GM19468 (cell line): ENCODE results near the gene ZSWIM2.
A peak's percentile ranks its signal among the peaks of the same experiment; 100 is the strongest.
"Not testable (repeated sequence)": the region's sequence is repeated elsewhere in the genome, so short reads cannot be mapped to it uniquely, and the experiment has no call there.

ENCODE experiments used
- ATAC-seq: cut with Tn5 transposase; IDR thresholded peaks from one replicate; pipeline ENCODE4 v1.9.1; 2021; ENCODE audit warnings: mild to moderate bottlenecking, moderate library complexity, moderate number of reproducible peaks; ENCODE audit not compliant: unreplicated experiment; ENCODE audit errors: extremely low read depth

Gene ZSWIM2

GRCh38 chr2:186848873-186849578 lies at the start of gene ZSWIM2:
Gene ZSWIM2 (minus strand): TSS chr2:186849170. CDS start chr2:186849130, 40 bp downstream.
- peak; percentile 42 for ATAC-seq

- ATAC-seq, result not testable (repeated sequence)
These were observed 47.2 kb upstream of the ZSWIM2 start for GRCh38 chr2:186896220-186896619.

- ATAC-seq, result no peak
These were observed 46.5 kb upstream of the ZSWIM2 start for GRCh38 chr2:186895451-186895850.

- ATAC-seq, result no peak
These were observed 45.5 kb upstream of the ZSWIM2 start for GRCh38 chr2:186894478-186894877.

DNA sequence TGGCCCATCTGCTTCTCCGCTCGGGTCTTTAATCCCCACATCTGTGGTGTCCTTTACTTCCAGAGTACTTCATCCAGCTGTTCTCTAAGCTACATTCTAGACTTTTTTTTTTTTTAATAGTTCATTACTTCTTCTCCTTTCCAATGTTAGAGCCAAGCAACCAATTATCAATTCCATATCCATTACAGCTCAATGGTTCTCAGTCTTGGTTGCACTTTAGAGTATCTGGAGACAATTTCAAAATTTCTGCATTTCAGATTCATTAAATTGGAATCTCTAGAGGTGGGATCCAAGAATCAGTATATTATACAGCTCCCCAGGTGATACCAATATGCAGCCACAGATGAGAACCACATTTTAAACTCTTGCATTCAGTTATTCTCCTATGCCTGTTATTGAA lies 43.9 kb upstream of the ZSWIM2 start:
- no peak for ATAC-seq

GRCh38 chr2:186891185-186891621 lies 42.2 kb upstream of the ZSWIM2 start:
- ATAC-seq, result no peak

DNA sequence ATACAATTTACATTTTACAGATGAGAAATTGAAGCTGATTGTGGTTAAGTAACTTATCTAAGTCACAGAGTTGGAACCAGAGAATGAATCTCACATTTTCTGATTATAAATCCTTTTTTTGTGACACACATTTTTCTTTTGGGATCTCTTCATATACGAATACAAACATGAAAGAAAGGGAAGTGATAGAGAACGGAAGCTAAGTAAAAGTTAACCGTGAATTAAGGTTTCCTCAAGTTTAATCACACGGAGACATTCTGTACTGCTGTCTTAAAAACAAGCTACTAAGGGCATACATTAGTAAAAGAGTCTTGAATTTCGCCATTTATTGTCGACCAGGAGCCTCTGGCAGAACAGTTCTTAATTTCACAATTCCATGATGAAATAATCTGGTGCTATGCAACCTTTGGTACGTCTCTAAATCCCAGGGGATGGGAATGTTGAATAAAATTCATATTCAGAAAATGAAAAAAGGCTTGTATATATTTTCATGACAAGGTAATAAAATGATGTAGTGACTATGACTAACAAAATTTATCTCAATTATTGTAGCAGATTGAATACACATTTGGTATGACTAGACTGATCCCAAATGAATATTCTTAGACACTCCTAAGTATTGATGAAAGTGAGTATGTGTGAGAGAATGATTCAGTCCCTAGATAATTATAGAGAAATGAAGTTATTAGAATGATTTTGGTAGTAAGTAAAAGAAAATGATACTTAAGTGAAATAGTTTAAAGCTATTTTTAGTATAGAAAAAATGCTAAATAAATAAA lies 40.3 kb upstream of the ZSWIM2 start:
- ATAC-seq, result no peak

- ATAC-seq, result no peak
These were observed 38.4 kb upstream of the ZSWIM2 start for GRCh38 chr2:186887107-186888090.

- no peak for ATAC-seq
These were observed 35.6 kb upstream of the ZSWIM2 start for GRCh38 chr2:186884587-186884986.

DNA sequence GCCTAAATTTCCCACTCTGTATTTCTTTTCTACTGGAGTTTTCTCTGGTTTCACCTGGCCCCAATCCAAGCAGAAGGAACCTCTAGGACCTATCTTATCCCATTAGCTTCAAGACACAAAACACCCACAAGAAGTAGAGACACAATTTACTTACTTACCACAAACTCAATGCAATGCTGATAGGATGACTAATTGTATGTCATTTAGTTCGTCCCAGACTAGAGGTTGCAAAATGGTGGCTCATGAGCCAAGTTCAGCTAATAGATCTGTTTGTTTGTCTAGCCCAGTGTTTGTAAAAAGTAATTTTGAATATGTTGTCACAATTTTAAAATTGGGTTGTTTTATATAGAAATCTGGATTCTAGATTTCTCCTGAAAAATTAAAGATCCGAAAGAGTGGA lies 34.7 kb upstream of the ZSWIM2 start:
- no peak for ATAC-seq

DNA sequence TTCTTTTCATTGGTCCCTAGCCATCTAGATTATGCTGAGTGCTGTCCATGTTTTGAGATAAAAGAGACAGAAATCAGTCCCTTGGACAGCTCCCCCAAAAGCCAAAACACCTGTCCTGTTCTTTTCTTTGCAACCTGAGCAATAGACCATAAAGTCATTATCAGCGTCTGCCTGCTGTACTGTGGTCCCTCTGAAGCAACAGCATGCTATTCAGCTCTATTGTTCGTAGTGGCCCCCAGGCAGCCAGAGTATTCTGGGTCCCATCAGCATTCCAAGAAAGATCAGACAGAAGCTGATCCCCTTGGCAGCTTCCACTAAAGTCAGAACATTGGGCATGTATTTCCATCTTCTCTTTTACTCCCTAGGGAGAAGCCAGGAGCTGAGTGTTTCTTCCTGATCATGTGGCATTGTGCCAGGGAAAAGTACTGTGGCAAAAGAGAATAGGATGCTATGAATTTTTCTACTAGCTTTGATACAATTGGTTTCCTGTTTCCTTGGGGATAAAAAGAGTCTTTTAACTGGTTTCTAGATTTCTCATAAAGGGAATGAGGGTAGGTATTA lies 33.6 kb upstream of the ZSWIM2 start:
- no peak for ATAC-seq

- ATAC-seq, result no peak
These were observed 32.7 kb upstream of the ZSWIM2 start for GRCh38 chr2:186881660-186882059.

DNA sequence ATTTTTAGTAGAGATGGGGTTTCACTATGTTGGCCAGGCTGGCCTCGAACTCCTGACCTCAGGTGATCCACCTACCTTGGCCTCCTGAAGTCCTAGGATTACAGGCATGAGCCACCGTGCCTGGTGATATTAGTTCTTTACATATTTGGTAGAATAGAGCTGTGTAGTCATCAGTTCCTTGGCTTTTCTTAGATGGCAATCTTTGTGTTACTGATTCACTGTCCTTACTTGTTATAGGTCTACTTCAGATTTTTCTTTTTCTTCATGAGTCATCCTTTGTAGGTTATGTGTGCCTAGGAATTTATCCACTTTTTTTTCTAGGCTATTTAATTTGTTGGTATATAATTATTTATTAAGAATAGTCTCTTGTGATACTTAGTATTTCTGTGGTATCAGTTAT lies 30.3 kb upstream of the ZSWIM2 start:
- no peak for ATAC-seq

DNA sequence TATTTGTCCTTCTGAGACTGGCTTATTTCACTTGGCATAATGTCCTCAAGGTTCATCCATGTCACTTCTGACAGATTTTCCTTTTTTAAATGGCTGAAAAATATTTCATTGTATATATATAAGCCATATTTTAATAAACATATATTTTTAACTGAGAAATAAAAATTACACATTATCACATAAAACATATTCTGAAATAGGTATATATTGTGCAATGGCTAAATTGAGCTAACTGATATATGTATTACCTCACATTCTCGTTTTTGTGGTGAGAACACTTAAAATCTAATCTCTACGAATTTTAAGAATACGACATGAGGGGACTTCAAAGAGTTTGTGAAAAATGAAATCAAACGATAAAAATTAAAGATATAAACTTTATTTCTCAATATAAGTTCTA lies 25.7 kb upstream of the ZSWIM2 start:
- no peak for ATAC-seq

DNA sequence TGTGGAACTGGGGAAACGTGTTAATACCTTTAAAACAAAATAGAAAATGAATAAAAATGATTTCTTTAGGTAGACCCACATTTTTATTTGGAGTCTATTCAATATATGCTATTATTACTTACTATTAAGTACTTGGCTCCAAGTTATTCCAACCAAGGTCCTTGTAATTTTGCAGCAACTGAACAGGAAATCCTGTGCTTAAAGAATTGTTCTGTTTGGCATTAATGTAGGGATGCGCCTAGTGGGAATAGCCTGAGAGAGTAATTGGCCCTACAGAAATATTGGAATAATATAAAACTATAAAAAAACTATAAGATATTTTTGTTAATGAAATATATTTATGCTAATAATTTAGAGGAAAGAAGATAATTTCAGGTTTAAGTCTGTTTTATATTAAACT lies 22.9 kb upstream of the ZSWIM2 start:
- no peak for ATAC-seq

- ATAC-seq, result no peak
These were observed 19.4 kb upstream of the ZSWIM2 start for GRCh38 chr2:186868344-186868743.

- ATAC-seq, result no peak
These were observed 14.1 kb upstream of the ZSWIM2 start for GRCh38 chr2:186862869-186863709.

GRCh38 chr2:186855216-186855615 lies 6.2 kb upstream of the ZSWIM2 start:
- no peak for ATAC-seq

- ATAC-seq, result no peak
These were observed 5.0 kb upstream of the ZSWIM2 start for GRCh38 chr2:186853951-186854350.
